Glutamatergic neuron (in vitro differentiated cells): Measurements from ENCODE around the gene SCFD1. TPM values are rescaled to one million over a fixed set of nuclear protein-coding genes. Genes with fewer than 3 reads are reported as not detected.
"Not testable (repeated sequence)": the region's sequence is repeated elsewhere in the genome, so short reads cannot be mapped to it uniquely, and the experiment has no call there.

Experiments used
- DNase-seq: peaks from one replicate; pipeline ENCODE4 v3.0.0; 2022
- H3K27ac Mint-ChIP-seq: one replicate; pipeline ENCODE4 v1.8.0; 2020; ENCODE audit warnings: mild to moderate bottlenecking, mixed read lengths, inconsistent platforms; ENCODE audit not compliant: unreplicated experiment
- H3K27me3 Mint-ChIP-seq: one replicate; pipeline ENCODE4 v1.8.0; 2020; ENCODE audit warnings: mild to moderate bottlenecking, moderate library complexity, mixed read lengths, inconsistent platforms; ENCODE audit not compliant: unreplicated experiment
- H3K36me3 Mint-ChIP-seq: one replicate; pipeline ENCODE4 v1.8.0; 2020; ENCODE audit warnings: mild to moderate bottlenecking, mixed read lengths, inconsistent platforms; ENCODE audit not compliant: unreplicated experiment
- H3K4me1 Mint-ChIP-seq: one replicate; pipeline ENCODE4 v1.8.0; 2020; ENCODE audit warnings: mild to moderate bottlenecking, low read depth, mixed read lengths, inconsistent platforms; ENCODE audit not compliant: unreplicated experiment
- H3K4me3 Mint-ChIP-seq: one replicate; pipeline ENCODE4 v1.8.0; 2020; ENCODE audit warnings: mild to moderate bottlenecking, mixed read lengths, inconsistent platforms; ENCODE audit not compliant: unreplicated experiment
- H3K9me3 Mint-ChIP-seq: one replicate; pipeline ENCODE4 v1.8.0; 2020; ENCODE audit warnings: mild to moderate bottlenecking, moderate library complexity, mixed read lengths, inconsistent platforms; ENCODE audit not compliant: unreplicated experiment
- CTCF ChIP-seq: fragments of 200-600 bp; sonication (generic); IDR thresholded peaks from one replicate; pipeline ENCODE4 v1.5.0; 2021; ENCODE audit not compliant: partially characterized antibody, unreplicated experiment
- total RNA-seq: library from RNA; stranded (reverse); fragmentation: NEBNext Ultra II Directional; extraction: Animal tissue kit (Norgen Biotek cat#: 25700); gene quantifications from one replicate; pipeline ENCODE4 v1.2.1, GENCODE V29; 2021; ENCODE audit not compliant: unreplicated experiment

The SCFD1 gene
- total RNA-seq, 1 donor from 2014 or later = 68.9 TPM

GRCh38 chr14:30625533-30625932 is 3.4 kb downstream of the SCFD1 start:
- H3K27me3 Mint-ChIP-seq = peaks cover 4% of the 10 kb centered on the region
- no peak for DNase-seq
- no peak overlapping the region for H3K27ac Mint-ChIP-seq
- no peak for TF ChIP-seq CTCF
- H3K4me1 Mint-ChIP-seq = peaks cover 13% of the 10 kb centered on the region
- no peak overlapping the region for H3K4me3 Mint-ChIP-seq
- H3K9me3 Mint-ChIP-seq = peaks cover 10% of the 10 kb centered on the region
- no peaks in the 10 kb centered on the region for H3K36me3 Mint-ChIP-seq

- H3K27me3 Mint-ChIP-seq, H3K4me3 Mint-ChIP-seq, H3K4me1 Mint-ChIP-seq, H3K36me3 Mint-ChIP-seq, DNase-seq, H3K9me3 Mint-ChIP-seq, H3K27ac Mint-ChIP-seq: not testable (repeated sequence)
Measured at GRCh38 chr14:30629432-30629831, 7.3 kb downstream of the SCFD1 start.

- Mint-ChIP-seq H3K27me3 (no peaks in the 10 kb centered on the region), H3K27ac (no peak overlapping the region), H3K36me3 (no peaks in the 10 kb centered on the region), H3K4me1 (no peaks in the 10 kb centered on the region), H3K9me3 (no peaks in the 10 kb centered on the region), H3K4me3 (no peak overlapping the region)
- no peak for DNase-seq
- no peak for TF ChIP-seq CTCF
Measured at GRCh38 chr14:30630248-30630647, 8.1 kb downstream of the SCFD1 start.

- no peak overlapping the region for H3K27ac Mint-ChIP-seq
- no peak overlapping the region for H3K4me3 Mint-ChIP-seq
- no peak for DNase-seq
- no peaks in the 10 kb centered on the region for H3K4me1 Mint-ChIP-seq
- no peak for TF ChIP-seq CTCF
- H3K36me3 Mint-ChIP-seq = no peaks in the 10 kb centered on the region
- H3K27me3 Mint-ChIP-seq = no peaks in the 10 kb centered on the region
- no peaks in the 10 kb centered on the region for H3K9me3 Mint-ChIP-seq
Measured at GRCh38 chr14:30632730-30633129, 10.6 kb downstream of the SCFD1 start.

- Mint-ChIP-seq H3K27ac (no peak overlapping the region), H3K36me3 (peaks cover 1% of the 10 kb centered on the region), H3K27me3 (peaks cover 2% of the 10 kb centered on the region), H3K9me3 (no peaks in the 10 kb centered on the region), H3K4me1 (peaks cover 2% of the 10 kb centered on the region), H3K4me3 (no peak overlapping the region)
- no peak for DNase-seq
- no peak for TF ChIP-seq CTCF
Measured at GRCh38 chr14:30638926-30639325, 16.8 kb downstream of the SCFD1 start.

GRCh38 chr14:30641207-30641606 is 19.1 kb downstream of the SCFD1 start:
- Mint-ChIP-seq H3K27ac (no peak overlapping the region), H3K36me3 (peaks cover 23% of the 10 kb centered on the region), H3K4me1 (peaks cover 2% of the 10 kb centered on the region), H3K27me3 (peaks cover 6% of the 10 kb centered on the region), H3K9me3 (peaks cover 8% of the 10 kb centered on the region), H3K4me3 (no peak overlapping the region)
- DNase-seq = no peak
- TF ChIP-seq CTCF = no peak

- H3K4me3 Mint-ChIP-seq, H3K27ac Mint-ChIP-seq, H3K27me3 Mint-ChIP-seq, H3K4me1 Mint-ChIP-seq, DNase-seq, H3K9me3 Mint-ChIP-seq: not testable (repeated sequence)
- peaks cover 26% of the 10 kb centered on the region for H3K36me3 Mint-ChIP-seq
Measured at GRCh38 chr14:30644462-30644861, 22.3 kb downstream of the SCFD1 start.
